Activated naive CD8-positive, alpha-beta T cell (primary cell): Measurements from ENCODE around the gene LRRC59.

Experiments used
- H3K27ac Mint-ChIP-seq: one replicate; pipeline ENCODE4 v1.8.0; 2021; ENCODE audit warnings: mixed read lengths
- H3K27me3 Mint-ChIP-seq: one replicate; pipeline ENCODE4 v1.8.0; 2021; ENCODE audit warnings: mixed read lengths
- H3K36me3 Mint-ChIP-seq: one replicate; pipeline ENCODE4 v1.8.0; 2021; ENCODE audit warnings: mixed read lengths
- H3K4me1 Mint-ChIP-seq: one replicate; pipeline ENCODE4 v1.8.0; 2021; ENCODE audit warnings: low read depth, mixed read lengths
- H3K4me3 Mint-ChIP-seq: one replicate; pipeline ENCODE4 v1.8.0; 2021; ENCODE audit warnings: mild to moderate bottlenecking, mixed read lengths
- H3K9me3 Mint-ChIP-seq: one replicate; pipeline ENCODE4 v1.8.0; 2021; ENCODE audit warnings: low read depth, mixed read lengths

Gene LRRC59

GRCh38 chr17:50353600-50354195, 43.6 kb downstream of the LRRC59 start:
- no peaks in the 10 kb centered on the region for H3K9me3 Mint-ChIP-seq
- peaks cover 15% of the 10 kb centered on the region for H3K4me1 Mint-ChIP-seq
- no peak overlapping the region for H3K4me3 Mint-ChIP-seq
- H3K27ac Mint-ChIP-seq, result no peak overlapping the region
- no peaks in the 10 kb centered on the region for H3K36me3 Mint-ChIP-seq
- H3K27me3 Mint-ChIP-seq, result no peaks in the 10 kb centered on the region

- H3K27ac Mint-ChIP-seq, result no peak overlapping the region
- H3K9me3 Mint-ChIP-seq, result no peaks in the 10 kb centered on the region
- H3K4me3 Mint-ChIP-seq, result no peak overlapping the region
- H3K4me1 Mint-ChIP-seq, result peaks cover 22% of the 10 kb centered on the region
- no peaks in the 10 kb centered on the region for H3K36me3 Mint-ChIP-seq
- H3K27me3 Mint-ChIP-seq, result no peaks in the 10 kb centered on the region
Measured at GRCh38 chr17:50352693-50353599, 44.4 kb downstream of the LRRC59 start.

- Mint-ChIP-seq H3K4me1 (peaks cover 28% of the 10 kb centered on the region), H3K36me3 (no peaks in the 10 kb centered on the region)
Measured at GRCh38 chr17:50352072-50352692, 45.1 kb downstream of the LRRC59 start.

GRCh38 chr17:50350733-50351132, 46.6 kb downstream of the LRRC59 start:
- Mint-ChIP-seq H3K4me1 (peaks cover 32% of the 10 kb centered on the region), H3K9me3 (no peaks in the 10 kb centered on the region), H3K36me3 (no peaks in the 10 kb centered on the region), H3K27ac (peak overlapping the region; percentile 34), H3K4me3 (no peak overlapping the region), H3K27me3 (no peaks in the 10 kb centered on the region)

More at GRCh38 chr17:50352072-50352692, 45.1 kb downstream of the LRRC59 start:
- Mint-ChIP-seq H3K27me3 (no peaks in the 10 kb centered on the region), H3K9me3 (no peaks in the 10 kb centered on the region), H3K4me3 (no peak overlapping the region), H3K27ac (peak overlapping the region; percentile 62)

- peak overlapping the region; percentile 51 for H3K4me3 Mint-ChIP-seq
- no peaks in the 10 kb centered on the region for H3K36me3 Mint-ChIP-seq
- H3K4me1 Mint-ChIP-seq, result peaks cover 37% of the 10 kb centered on the region
- H3K27me3 Mint-ChIP-seq, result no peaks in the 10 kb centered on the region
- no peaks in the 10 kb centered on the region for H3K9me3 Mint-ChIP-seq
- H3K27ac Mint-ChIP-seq, result no peak overlapping the region
Measured at GRCh38 chr17:50349243-50349600, 48.1 kb downstream of the LRRC59 start.

GRCh38 chr17:50348522-50349242, 48.6 kb downstream of the LRRC59 start:
- Mint-ChIP-seq H3K27ac (peak overlapping the region; percentile 77), H3K27me3 (no peaks in the 10 kb centered on the region), H3K4me3 (peak overlapping the region; percentile 90), H3K36me3 (no peaks in the 10 kb centered on the region), H3K4me1 (peaks cover 37% of the 10 kb centered on the region), H3K9me3 (no peaks in the 10 kb centered on the region)

- no peaks in the 10 kb centered on the region for H3K36me3 Mint-ChIP-seq
- H3K4me3 Mint-ChIP-seq, result peak overlapping the region; percentile 90
- no peaks in the 10 kb centered on the region for H3K9me3 Mint-ChIP-seq
- H3K27ac Mint-ChIP-seq, result peak overlapping the region; percentile 77
- H3K4me1 Mint-ChIP-seq, result peaks cover 37% of the 10 kb centered on the region
- H3K27me3 Mint-ChIP-seq, result no peaks in the 10 kb centered on the region
Measured at GRCh38 chr17:50347894-50348291, 49.4 kb downstream of the LRRC59 start.

- Mint-ChIP-seq H3K27ac (peak overlapping the region; percentile 77), H3K4me1 (peaks cover 37% of the 10 kb centered on the region), H3K9me3 (no peaks in the 10 kb centered on the region), H3K36me3 (no peaks in the 10 kb centered on the region), H3K27me3 (no peaks in the 10 kb centered on the region), H3K4me3 (peak overlapping the region; percentile 90)
Measured at GRCh38 chr17:50347117-50347893, 50.0 kb downstream of the LRRC59 start.

- no peaks in the 10 kb centered on the region for H3K27me3 Mint-ChIP-seq
- H3K4me1 Mint-ChIP-seq, result peaks cover 34% of the 10 kb centered on the region
- H3K4me3 Mint-ChIP-seq, result peak overlapping the region; percentile 90
- H3K9me3 Mint-ChIP-seq, result no peaks in the 10 kb centered on the region
- peak overlapping the region; percentile 70 for H3K27ac Mint-ChIP-seq
- no peaks in the 10 kb centered on the region for H3K36me3 Mint-ChIP-seq
Measured at GRCh38 chr17:50346313-50347116, 50.8 kb downstream of the LRRC59 start.

GRCh38 chr17:50345432-50346312, 51.7 kb downstream of the LRRC59 start, which contains the start of gene XYLT2:
TSS of gene XYLT2 (plus strand) at chr17:50346126. CDS start at chr17:50346141, 15 bp downstream.
- Mint-ChIP-seq H3K4me3 (peak within 1 kb of the TSS; percentile 90), H3K4me1 (peaks cover 31% of the 10 kb centered on the region), H3K27ac (peak within 1 kb of the TSS; percentile 89), H3K27me3 (no peaks in the 10 kb centered on the region), H3K9me3 (no peaks in the 10 kb centered on the region), H3K36me3 (no peaks in the 10 kb centered on the region)

GRCh38 chr17:50344731-50345365, 52.5 kb downstream of the LRRC59 start:
- H3K27ac Mint-ChIP-seq, result peak overlapping the region; percentile 86
- H3K4me1 Mint-ChIP-seq, result peaks cover 28% of the 10 kb centered on the region
- H3K27me3 Mint-ChIP-seq, result no peaks in the 10 kb centered on the region
- peak overlapping the region; percentile 80 for H3K4me3 Mint-ChIP-seq
- H3K9me3 Mint-ChIP-seq, result no peaks in the 10 kb centered on the region
- H3K36me3 Mint-ChIP-seq, result no peaks in the 10 kb centered on the region

- Mint-ChIP-seq H3K36me3 (peaks cover 8% of the 10 kb centered on the region), H3K4me1 (no peaks in the 10 kb centered on the region), H3K27me3 (no peaks in the 10 kb centered on the region), H3K27ac (no peak overlapping the region), H3K4me3 (no peak overlapping the region), H3K9me3 (peaks cover 3% of the 10 kb centered on the region)
Measured at GRCh38 chr17:50339381-50339780, 57.9 kb downstream of the LRRC59 start.
